ENCODE results near the gene CA10.

Gene CA10

DNA sequence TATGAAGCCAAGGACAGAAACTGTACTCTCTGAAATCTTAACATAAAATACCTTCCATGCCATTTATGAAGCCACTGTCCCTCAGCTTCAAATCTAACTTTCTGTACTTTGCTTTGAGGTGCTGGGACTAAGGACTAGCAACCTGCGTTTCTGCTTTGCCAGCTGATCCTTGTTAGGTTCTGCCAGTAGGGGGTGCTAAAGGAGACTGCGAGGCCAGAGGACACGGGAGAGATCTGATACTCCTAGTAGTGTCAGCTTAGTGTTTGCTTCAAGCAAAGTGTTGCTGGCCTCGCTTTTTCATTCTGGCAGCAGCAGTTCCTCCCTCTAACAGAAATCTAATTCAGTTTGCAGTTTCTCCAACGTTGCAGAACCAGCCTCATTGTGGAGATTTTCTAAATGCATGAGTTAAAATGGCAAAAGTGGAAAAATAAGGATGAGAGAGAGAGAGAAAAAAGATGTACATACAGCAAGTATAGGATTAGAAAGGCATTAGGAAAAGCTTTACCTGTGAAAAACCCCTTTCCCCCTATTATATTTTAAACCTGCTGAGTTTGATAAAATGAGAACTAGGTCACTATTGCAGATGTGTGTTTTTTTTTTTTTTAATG, 297.5 kb downstream of the CA10 start:
- no peak for DNase-seq (ENCODE audit: low read depth)

DNA sequence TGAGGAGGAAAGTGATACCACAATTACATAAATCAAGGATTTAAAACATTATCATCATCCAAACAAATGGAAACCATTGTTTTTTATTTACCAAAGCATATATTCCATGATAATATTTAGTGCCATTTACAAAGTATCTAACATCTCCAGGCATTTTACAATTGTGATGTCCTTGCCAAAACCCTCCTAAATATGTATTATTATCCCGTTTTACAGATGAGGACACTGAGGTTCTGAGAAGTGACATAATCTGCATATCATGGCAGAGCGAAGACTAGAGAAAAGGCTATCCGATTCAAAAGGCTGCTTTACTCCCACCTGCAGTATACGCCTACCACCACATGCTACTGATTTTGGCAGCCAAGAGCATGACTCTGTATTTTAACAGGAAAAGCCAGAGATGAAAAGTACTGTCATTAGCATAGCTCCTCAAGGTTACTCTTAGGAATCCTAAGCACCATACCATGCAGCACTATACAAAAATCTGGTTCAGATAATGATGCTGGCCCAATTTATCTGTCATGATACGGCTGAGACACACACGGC, 301.4 kb downstream of the CA10 start:
- no peak for DNase-seq (ENCODE audit: low read depth)

DNA sequence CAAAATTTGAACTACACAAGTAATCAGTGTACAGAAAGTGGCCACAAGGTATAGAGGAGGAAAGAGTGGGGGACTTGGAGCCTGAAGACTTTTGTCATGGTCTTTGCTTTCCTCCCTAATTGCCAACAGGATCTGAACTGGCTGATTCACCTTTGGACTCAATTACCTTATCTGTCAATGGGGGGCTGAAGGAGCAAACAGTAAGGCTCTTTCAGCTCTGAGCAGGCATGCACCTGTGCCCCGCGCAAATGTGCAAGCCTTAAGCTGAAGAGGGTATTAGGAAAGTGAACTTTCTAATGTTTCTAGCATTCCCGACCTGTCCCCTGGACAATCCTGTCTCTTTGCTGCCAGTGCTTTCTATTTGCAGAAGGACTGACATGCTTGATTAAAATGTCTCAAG, 302.7 kb downstream of the CA10 start:
- no peak for DNase-seq (ENCODE audit: low read depth)

DNA sequence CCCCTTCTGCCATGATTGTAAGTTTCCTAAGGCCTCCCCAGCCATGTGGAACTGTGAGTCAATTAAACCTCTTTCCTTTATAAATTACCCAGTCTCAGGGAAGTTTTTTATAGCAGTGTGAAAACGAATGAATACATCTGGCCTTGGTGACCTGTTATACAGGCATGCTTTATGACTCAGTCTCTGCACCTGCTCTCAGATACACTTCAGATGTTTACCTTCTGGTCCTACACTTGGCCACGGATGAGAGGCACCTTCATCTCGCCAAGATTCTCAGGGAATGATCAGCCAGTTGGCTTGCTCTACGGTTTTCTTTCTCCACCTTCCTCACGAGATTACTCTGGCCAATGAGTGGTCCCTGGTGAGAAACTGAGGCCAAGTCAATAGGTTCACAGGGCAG, 304.7 kb downstream of the CA10 start:
- DNase-seq (ENCODE audit: low read depth), result no peak

DNA sequence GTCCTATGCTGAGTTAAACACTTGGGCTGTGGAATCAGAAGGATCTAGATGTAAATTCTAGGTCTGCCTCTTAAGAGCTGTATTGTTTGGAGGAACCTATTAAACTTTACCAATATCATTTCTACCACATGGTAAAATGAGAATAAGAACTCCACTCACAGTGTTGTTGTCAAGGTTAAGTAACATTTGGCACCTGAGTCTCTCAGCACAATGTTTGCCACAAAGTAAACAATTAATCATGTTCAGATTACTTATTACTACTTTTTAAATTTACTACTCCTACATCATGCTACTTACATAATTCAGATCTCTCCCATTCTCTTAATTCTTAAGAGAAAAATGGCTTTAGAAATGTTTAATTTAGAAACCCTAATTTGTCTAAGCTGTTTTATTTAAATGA, 305.9 kb downstream of the CA10 start:
- DNase-seq (ENCODE audit: low read depth), result no peak

GRCh38 chr17:51850201-51850600, 308.3 kb downstream of the CA10 start:
- no peak for DNase-seq (ENCODE audit: low read depth)

DNA sequence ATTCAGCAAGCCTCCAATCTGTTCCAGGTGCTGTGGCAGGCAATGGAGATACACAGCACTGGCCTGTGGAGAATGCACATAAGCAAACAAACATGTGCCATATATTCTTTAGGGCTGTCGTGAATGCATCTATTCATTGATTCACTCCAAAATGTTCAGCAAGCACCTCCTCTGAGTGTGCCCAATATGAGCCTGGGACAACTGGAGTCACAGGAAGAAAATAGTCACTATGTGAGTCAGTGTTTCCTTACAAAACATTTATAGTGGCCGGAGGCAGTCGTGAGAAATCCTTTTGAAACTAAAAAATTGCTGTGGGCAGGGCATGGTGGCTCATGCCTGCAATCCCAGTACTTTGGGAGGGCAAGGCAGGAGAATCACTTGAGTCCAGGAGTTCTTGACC, 310.1 kb downstream of the CA10 start:
- no peak for DNase-seq (ENCODE audit: low read depth)

DNA sequence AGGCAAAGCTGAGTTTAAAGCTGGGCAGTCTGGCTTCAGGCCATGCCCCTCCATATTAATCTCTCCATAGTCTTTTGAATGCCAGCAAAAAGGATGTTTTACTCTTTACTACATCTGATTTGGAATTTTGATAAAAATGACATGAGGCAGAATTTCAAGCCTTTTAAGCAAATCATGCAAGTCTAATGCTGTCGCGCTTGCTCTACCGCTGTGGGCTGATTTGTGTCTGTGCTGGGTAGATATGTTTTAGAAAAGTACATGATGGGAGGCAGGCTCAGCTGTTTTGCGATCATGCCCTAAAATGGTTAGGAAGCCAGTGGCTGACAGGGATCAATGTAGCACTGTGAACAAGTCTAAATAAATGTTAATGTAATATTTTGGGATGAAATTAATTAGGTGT, 311.9 kb downstream of the CA10 start:
- no peak for DNase-seq (ENCODE audit: low read depth)

DNA sequence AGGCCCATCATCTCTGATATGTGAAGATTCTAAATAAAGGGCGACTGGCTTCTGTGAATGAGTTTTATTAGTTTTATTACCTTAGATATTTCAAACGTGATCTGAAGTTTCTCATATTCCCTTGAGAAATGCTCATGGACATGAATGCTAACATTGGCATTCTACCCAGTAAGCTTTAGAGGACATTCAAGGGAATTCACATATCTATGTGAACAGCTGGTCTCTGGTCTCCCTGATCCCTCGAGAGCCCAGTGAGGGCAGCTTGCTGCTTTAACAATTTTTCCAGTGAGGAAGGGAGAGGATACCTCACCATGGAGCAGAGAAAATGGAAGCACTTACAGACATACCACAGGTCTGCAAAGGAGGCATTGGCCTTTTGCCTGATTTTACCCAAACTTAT, 312.7 kb downstream of the CA10 start:
- DNase-seq (ENCODE audit: low read depth), result no peak

DNA sequence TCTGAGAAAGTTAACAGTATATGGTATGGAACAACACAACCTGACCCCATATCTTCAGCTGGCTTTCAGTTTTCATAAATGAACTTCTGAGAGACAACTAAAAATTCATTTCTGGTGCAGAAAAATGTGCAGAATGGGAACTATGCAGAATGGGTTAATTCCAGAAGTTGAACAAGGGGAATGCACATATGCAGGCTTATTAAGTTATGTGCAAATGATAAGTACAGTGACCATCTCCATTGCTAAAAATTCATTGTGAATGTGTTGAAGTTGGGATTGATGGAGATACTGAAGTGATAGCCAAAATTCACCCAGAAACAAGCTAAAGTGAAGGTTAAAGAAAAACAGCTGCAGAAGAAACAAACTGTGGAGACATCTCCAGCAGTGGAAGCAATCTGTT, 315.8 kb downstream of the CA10 start:
- DNase-seq (ENCODE audit: low read depth), result no peak

DNA sequence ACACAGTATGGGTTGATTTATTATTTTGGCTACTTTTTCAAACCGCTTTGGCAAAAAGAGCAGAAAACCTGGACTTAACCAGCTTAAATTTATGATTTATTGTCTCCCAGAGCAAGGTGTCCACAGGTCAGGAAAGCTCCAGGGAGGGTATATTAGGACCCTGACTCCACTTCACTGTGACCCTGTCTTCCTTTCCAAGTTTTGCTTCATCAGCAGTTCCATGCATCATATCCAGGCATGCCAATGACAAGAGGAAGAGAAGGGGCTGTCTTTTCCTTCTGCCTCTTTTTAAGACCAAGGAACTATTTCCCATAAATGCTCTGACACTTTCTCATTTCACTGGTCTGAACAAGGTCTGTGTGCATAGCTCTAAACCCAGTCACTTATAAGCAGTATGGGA, 316.8 kb downstream of the CA10 start:
- no peak for DNase-seq (ENCODE audit: low read depth)

- DNase-seq (ENCODE audit: low read depth), result no peak
Observed at GRCh38 chr17:51840688-51841087, 317.8 kb downstream of the CA10 start.

- no peak for DNase-seq (ENCODE audit: low read depth)
Observed at GRCh38 chr17:51833620-51834019, 324.9 kb downstream of the CA10 start.

GRCh38 chr17:51833045-51833444, 325.5 kb downstream of the CA10 start:
- DNase-seq (ENCODE audit: low read depth), result no peak

DNA sequence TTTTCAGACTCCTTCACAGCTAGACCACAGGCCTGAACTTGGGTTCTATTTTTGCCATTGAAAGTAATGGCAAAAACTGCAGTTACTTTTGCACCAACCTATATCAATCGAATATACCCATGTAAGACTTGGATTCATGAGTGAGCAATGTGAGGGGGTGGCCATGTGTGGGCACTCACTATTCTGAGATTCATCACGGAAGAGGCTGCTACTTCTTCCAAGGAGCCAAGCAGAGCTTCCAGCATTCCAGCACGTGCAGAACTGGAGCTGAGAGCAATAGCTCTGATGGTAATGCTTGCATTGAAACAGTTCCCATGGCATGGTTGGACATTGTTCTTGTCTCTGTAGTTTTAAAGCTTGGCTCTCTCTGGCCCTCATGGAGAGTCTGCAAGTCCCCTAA, 327.6 kb downstream of the CA10 start:
- no peak for DNase-seq (ENCODE audit: low read depth)

DNA sequence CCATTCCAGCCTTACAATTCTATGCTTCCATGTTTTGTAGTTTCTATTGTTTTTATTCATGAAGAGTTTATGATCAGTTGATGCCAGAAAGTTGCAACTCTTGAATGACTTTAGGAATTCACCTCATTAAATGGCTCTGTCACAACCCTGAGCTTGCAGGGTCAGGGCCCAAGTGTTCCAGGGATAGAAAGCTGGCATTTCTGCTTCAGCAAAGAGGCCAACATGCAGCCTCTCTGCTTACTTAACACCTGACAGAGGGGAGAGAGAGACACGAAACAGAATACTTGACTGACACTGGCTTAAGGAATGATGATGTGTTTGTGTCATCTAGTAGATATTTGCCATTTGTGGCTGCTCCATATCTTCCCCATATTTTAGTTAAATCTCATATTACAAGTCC, 328.1 kb downstream of the CA10 start:
- no peak for DNase-seq (ENCODE audit: low read depth)

DNA sequence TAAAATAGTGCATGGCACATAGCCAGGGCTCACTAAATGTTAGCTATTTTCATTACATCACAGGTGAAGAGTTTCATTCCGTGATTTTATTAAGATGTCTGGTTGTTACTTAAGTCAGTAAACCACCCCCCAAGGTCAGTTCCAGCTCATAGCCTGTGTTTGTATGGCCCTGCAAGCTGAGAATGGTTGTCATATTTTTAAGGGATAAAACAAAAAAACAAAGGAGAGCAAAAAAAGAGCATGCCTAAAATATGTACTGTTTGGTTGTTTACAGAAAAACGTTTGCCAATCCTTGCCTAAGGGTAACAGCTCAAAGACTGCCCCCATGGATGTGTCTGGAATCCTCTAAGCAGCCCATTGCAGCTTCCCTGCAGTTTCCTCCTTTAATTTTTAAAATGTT, 329.6 kb downstream of the CA10 start:
- DNase-seq (ENCODE audit: low read depth), result no peak

- DNase-seq (ENCODE audit: low read depth), result no peak
Observed at GRCh38 chr17:51827140-51827539, 331.4 kb downstream of the CA10 start.

DNA sequence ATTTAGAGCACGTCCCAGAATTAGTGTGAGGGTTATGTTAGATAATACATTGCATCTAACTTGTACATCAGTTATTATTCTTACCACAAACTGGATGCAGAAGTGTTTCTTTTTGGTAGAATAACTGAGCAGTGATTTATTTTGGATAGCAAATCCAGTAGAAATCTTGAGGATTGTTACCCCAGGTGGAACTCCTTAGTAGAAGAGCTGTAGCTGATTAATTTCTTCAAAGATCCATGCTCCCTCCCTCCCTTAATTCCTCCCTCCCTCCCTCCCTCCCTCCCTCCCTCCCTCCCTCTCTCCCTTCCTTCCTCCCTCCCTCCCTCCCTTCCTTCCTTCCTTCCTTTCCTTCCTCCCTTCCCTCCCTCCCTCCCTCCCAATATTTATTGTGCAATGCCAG, 337.7 kb downstream of the CA10 start:
- no peak for DNase-seq (ENCODE audit: low read depth)

DNA sequence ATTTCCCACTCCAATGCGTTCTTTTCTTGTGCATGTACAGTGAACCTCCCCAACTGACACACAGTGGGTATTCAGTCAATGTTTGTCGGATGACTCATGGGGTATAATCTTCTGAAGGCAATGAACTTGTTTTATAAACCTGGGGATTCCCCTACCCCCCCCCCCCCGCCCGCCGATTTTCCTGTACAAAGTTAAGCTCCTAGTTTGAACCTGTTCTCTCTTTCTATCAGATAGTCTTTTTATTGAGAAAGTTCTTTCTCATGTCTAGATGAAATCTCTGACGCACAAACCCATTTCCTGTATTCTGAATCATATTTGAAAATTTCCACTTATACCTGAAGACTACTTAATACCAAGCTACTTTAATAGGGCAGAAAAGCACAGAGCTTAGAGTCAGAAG, 338.3 kb downstream of the CA10 start:
- no peak for DNase-seq (ENCODE audit: low read depth)

- no peak for DNase-seq (ENCODE audit: low read depth)
Observed at GRCh38 chr17:51819341-51820219, 338.9 kb downstream of the CA10 start.

GRCh38 chr17:51818777-51819176, 339.7 kb downstream of the CA10 start:
- no peak for DNase-seq (ENCODE audit: low read depth)

GRCh38 chr17:51817955-51818354, 340.6 kb downstream of the CA10 start:
- no peak for DNase-seq (ENCODE audit: low read depth)

GRCh38 chr17:51817117-51817516, 341.4 kb downstream of the CA10 start:
- no peak for DNase-seq (ENCODE audit: low read depth)
